Measurements from ENCODE around the gene ZCCHC10.
"Not testable (repeated sequence)": the region's sequence is repeated elsewhere in the genome, so short reads cannot be mapped to it uniquely, and the experiment has no call there.

Gene ZCCHC10

GRCh38 chr5:132979976-132980375, 46.4 kb downstream of the ZCCHC10 start:
- H3K9me3 Mint-ChIP-seq, result peaks cover 4% of the 10 kb centered on the region
- no peaks in the 10 kb centered on the region for H3K4me1 Mint-ChIP-seq
- no peak overlapping the region for H3K4me3 Mint-ChIP-seq
- peaks cover 4% of the 10 kb centered on the region for H3K36me3 Mint-ChIP-seq
- DNase-seq (ENCODE audit: low spot score in 2 of 2), result no peak
- no peak overlapping the region for H3K27ac Mint-ChIP-seq
- no peak for ATAC-seq (ENCODE audit: low read depth)
- H3K27me3 Mint-ChIP-seq, result no peaks in the 10 kb centered on the region

- DNase-seq (ENCODE audit: low spot score in 2 of 2), result no peak
- Mint-ChIP-seq H3K4me1 (no peaks in the 10 kb centered on the region), H3K4me3 (no peak overlapping the region)
These were observed 46.9 kb downstream of the ZCCHC10 start for GRCh38 chr5:132979367-132979940.

GRCh38 chr5:132976852-132977251, 49.5 kb downstream of the ZCCHC10 start:
- Mint-ChIP-seq H3K36me3 (peaks cover 4% of the 10 kb centered on the region), H3K27ac (no peak overlapping the region), H3K27me3 (no peaks in the 10 kb centered on the region), H3K4me3 (no peak overlapping the region), H3K4me1 (no peaks in the 10 kb centered on the region), H3K9me3 (peaks cover 4% of the 10 kb centered on the region)
- no peak for ATAC-seq (ENCODE audit: low read depth)
- DNase-seq (ENCODE audit: low spot score in 2 of 2), result no peak

More at GRCh38 chr5:132979367-132979940, 46.9 kb downstream of the ZCCHC10 start:
- no peaks in the 10 kb centered on the region for H3K27me3 Mint-ChIP-seq
- peaks cover 4% of the 10 kb centered on the region for H3K36me3 Mint-ChIP-seq
- H3K27ac Mint-ChIP-seq, result no peak overlapping the region
- peaks cover 4% of the 10 kb centered on the region for H3K9me3 Mint-ChIP-seq
- no peak for ATAC-seq (ENCODE audit: low read depth)

- H3K36me3 Mint-ChIP-seq; H3K4me3 Mint-ChIP-seq; H3K27me3 Mint-ChIP-seq; DNase-seq (ENCODE audit: low spot score in 2 of 2); H3K27ac Mint-ChIP-seq; H3K4me1 Mint-ChIP-seq; ATAC-seq (ENCODE audit: low read depth); H3K9me3 Mint-ChIP-seq: not testable (repeated sequence)
These were observed 53.9 kb downstream of the ZCCHC10 start for GRCh38 chr5:132972436-132972828.

- H3K27ac Mint-ChIP-seq, result no peak overlapping the region
- DNase-seq (ENCODE audit: low spot score in 2 of 2) (no peak), ATAC-seq (ENCODE audit: low read depth) (no peak)
- no peak overlapping the region for H3K4me3 Mint-ChIP-seq
- H3K36me3 Mint-ChIP-seq, result peaks cover under 1% of the 10 kb centered on the region
- no peaks in the 10 kb centered on the region for H3K27me3 Mint-ChIP-seq
- peaks cover under 1% of the 10 kb centered on the region for H3K9me3 Mint-ChIP-seq
- no peaks in the 10 kb centered on the region for H3K4me1 Mint-ChIP-seq
These were observed 54.6 kb downstream of the ZCCHC10 start for GRCh38 chr5:132971483-132972435.

- ATAC-seq (ENCODE audit: low read depth), result no peak
- Mint-ChIP-seq H3K27ac (no peak overlapping the region), H3K36me3 (no peaks in the 10 kb centered on the region), H3K9me3 (no peaks in the 10 kb centered on the region), H3K27me3 (no peaks in the 10 kb centered on the region), H3K4me3 (no peak overlapping the region), H3K4me1 (peaks cover 9% of the 10 kb centered on the region)
- no peak for DNase-seq (ENCODE audit: low spot score in 2 of 2)
These were observed 61.2 kb downstream of the ZCCHC10 start for GRCh38 chr5:132965120-132965519.

GRCh38 chr5:132963171-132964104, 62.9 kb downstream of the ZCCHC10 start, which contains the start of gene AFF4:
AFF4 (minus strand) TSS chr5:132963634; CDS start chr5:132937189, 26,445 bp downstream.
- peak; percentile 85 for ATAC-seq (ENCODE audit: low read depth)
- peak; percentile 91 to 94 for DNase-seq (ENCODE audit: low spot score in 2 of 2)
- peaks cover 14% of the 10 kb centered on the region for H3K4me1 Mint-ChIP-seq
- peak within 1 kb of the TSS; percentile 95 for H3K4me3 Mint-ChIP-seq
- H3K27ac Mint-ChIP-seq, result peak within 1 kb of the TSS; percentile 96
- peaks cover 2% of the 10 kb centered on the region for H3K36me3 Mint-ChIP-seq
- H3K27me3 Mint-ChIP-seq, result no peaks in the 10 kb centered on the region
- no peaks in the 10 kb centered on the region for H3K9me3 Mint-ChIP-seq

GRCh38 chr5:132962429-132963021, 63.8 kb downstream of the ZCCHC10 start:
- peaks cover 2% of the 10 kb centered on the region for H3K36me3 Mint-ChIP-seq
- H3K9me3 Mint-ChIP-seq, result no peaks in the 10 kb centered on the region
- DNase-seq (ENCODE audit: low spot score in 2 of 2) (no peak), ATAC-seq (ENCODE audit: low read depth) (no peak)
- H3K27ac Mint-ChIP-seq, result peak overlapping the region; percentile 96
- peak overlapping the region; percentile 95 for H3K4me3 Mint-ChIP-seq
- H3K27me3 Mint-ChIP-seq, result no peaks in the 10 kb centered on the region
- peaks cover 15% of the 10 kb centered on the region for H3K4me1 Mint-ChIP-seq

- ATAC-seq (ENCODE audit: low read depth), result no peak
These were observed 64.5 kb downstream of the ZCCHC10 start for GRCh38 chr5:132961887-132962286.

GRCh38 chr5:132961123-132961815, 65.1 kb downstream of the ZCCHC10 start:
- H3K27ac Mint-ChIP-seq, result not testable (repeated sequence)

More at GRCh38 chr5:132961887-132962286, 64.5 kb downstream of the ZCCHC10 start:
- H3K36me3 Mint-ChIP-seq, result peaks cover 2% of the 10 kb centered on the region
- DNase-seq (ENCODE audit: low spot score in 2 of 2), result no peak
- peak overlapping the region; percentile 96 for H3K27ac Mint-ChIP-seq
- peaks cover 15% of the 10 kb centered on the region for H3K4me1 Mint-ChIP-seq
- no peaks in the 10 kb centered on the region for H3K9me3 Mint-ChIP-seq
- peak overlapping the region; percentile 95 for H3K4me3 Mint-ChIP-seq
- H3K27me3 Mint-ChIP-seq, result no peaks in the 10 kb centered on the region

GRCh38 chr5:132956166-132956799, 70.1 kb downstream of the ZCCHC10 start:
- not testable (repeated sequence) for DNase-seq (ENCODE audit: low spot score in 2 of 2); H3K9me3 Mint-ChIP-seq; H3K27ac Mint-ChIP-seq; H3K27me3 Mint-ChIP-seq; H3K4me3 Mint-ChIP-seq; ATAC-seq (ENCODE audit: low read depth)
- peaks cover 20% of the 10 kb centered on the region for H3K36me3 Mint-ChIP-seq
- H3K4me1 Mint-ChIP-seq, result peaks cover 32% of the 10 kb centered on the region

More at GRCh38 chr5:132961123-132961815, 65.1 kb downstream of the ZCCHC10 start:
- H3K9me3 Mint-ChIP-seq; H3K27me3 Mint-ChIP-seq; ATAC-seq (ENCODE audit: low read depth); DNase-seq (ENCODE audit: low spot score in 2 of 2); H3K36me3 Mint-ChIP-seq: not testable (repeated sequence)
- peaks cover 15% of the 10 kb centered on the region for H3K4me1 Mint-ChIP-seq
- peak overlapping the region; percentile 24 for H3K4me3 Mint-ChIP-seq

- Mint-ChIP-seq H3K4me1 (peaks cover 24% of the 10 kb centered on the region), H3K4me3 (no peak overlapping the region), H3K9me3 (no peaks in the 10 kb centered on the region), H3K36me3 (peaks cover 21% of the 10 kb centered on the region), H3K27me3 (no peaks in the 10 kb centered on the region), H3K27ac (no peak overlapping the region)
- ATAC-seq (ENCODE audit: low read depth) (no peak), DNase-seq (ENCODE audit: low spot score in 2 of 2) (no peak)
These were observed 72.6 kb downstream of the ZCCHC10 start for GRCh38 chr5:132953710-132954109.

Data from memory B cell (primary cell).